Sigmoid colon (tissue), 7 donors: ENCODE data around the gene SGSM1. TPM values are rescaled to one million over a fixed set of nuclear protein-coding genes. Genes with fewer than 3 reads are reported as not detected.
A peak's percentile ranks its signal among the peaks of the same experiment; 100 is the strongest.

Source experiments
- DNase-seq: peaks from one replicate; pipeline ENCODE4 v3.0.0-alpha.2; 2019
- H3K27ac ChIP-seq, 4 donors: fragments of 200-600 bp; sonication (generic); one replicate each; pipeline ENCODE4 v1.5.1; 2016 to 2019; ENCODE audit warnings: mild to moderate bottlenecking in 1 of 4
- H3K27me3 ChIP-seq, 3 donors: fragments of 200-600 bp; sonication (generic); one replicate each; pipeline ENCODE4 v1.5.1; 2019; ENCODE audit warnings: mild to moderate bottlenecking in 1 of 3
- H3K36me3 ChIP-seq, 4 donors: fragments of 200-600 bp; sonication (generic); one replicate each; pipeline ENCODE4 v1.5.1; 2016 to 2019
- H3K4me1 ChIP-seq, 4 donors: fragments of 200-600 bp; sonication (generic); one replicate each; pipeline ENCODE4 v1.5.1; 2017 to 2019
- H3K4me3 ChIP-seq, 4 donors: fragments of 200-600 bp; sonication (generic); one replicate each; pipeline ENCODE4 v1.5.1; 2017 to 2019; ENCODE audit warnings: mild to moderate bottlenecking in 2 of 4, moderate library complexity in 1 of 4
- H3K9me3 ChIP-seq, 4 donors: fragments of 200-600 bp in 3 of 4; sonication (generic) in 3 of 4; one replicate each; pipeline versions ENCODE4 v1.5.1 to v1.6.1; 2013 to 2019
- EP300 ChIP-seq, 4 donors: sonication (generic); formaldehyde crosslinking; IDR thresholded peaks; one replicate each; pipeline ENCODE4 v1.6.1; 2017; ENCODE audit warnings: antibody characterized with exemption in 4 of 4
- POLR2A ChIP-seq, 2 donors: fragments of 450-650 bp; IDR thresholded peaks; one replicate each; pipeline ENCODE4 v1.6.1; 2016; ENCODE audit warnings: antibody characterized with exemption in 2 of 2, mild to moderate bottlenecking in 2 of 2, moderate library complexity in 2 of 2
- POLR2AphosphoS5 ChIP-seq, 4 donors: sonication (generic); formaldehyde crosslinking; IDR thresholded peaks; one replicate each; pipeline ENCODE4 v1.6.1; 2017; ENCODE audit warnings: antibody characterized with exemption in 4 of 4
- WGBS, 2 donors: extraction: QIAGEN DNeasy Blood & Tissue Kit; methylation state at CpG; one replicate each; pipeline ENCODE4 v1.1.7; 2013; 5-methylcytosine and 5-hydroxymethylcytosine counted together
- intact Hi-C: fragments of 100-400 bp; cut with DNase I; formaldehyde crosslinking; loops from one replicate; pipeline ENCODE4 v1.15.1; 2023
- polyA plus RNA-seq, 3 donors: library from polyadenylated mRNA; stranded (reverse); fragments of 200-250 nt; gene quantifications; one replicate each; pipeline ENCODE4 v1.2.3, GENCODE V29; 2013
- total RNA-seq, 4 donors: library from RNA; depleted of rRNA; stranded (reverse); fragments of >200 nt; gene quantifications; one replicate each; pipeline ENCODE4 v1.1.0, GENCODE V29; 2016
- TF ChIP-seq, protein P1 (sequence below), 4 experiments: fragments of 450-650 bp in 3 of 4; fragments of 200-600 bp in 1 of 4; IDR thresholded peaks; one replicate each; pipeline ENCODE4 v1.5.1; 2016 to 2019; ENCODE audit warnings: antibody characterized with exemption in 4 of 4, mild to moderate bottlenecking in 3 of 4, moderate library complexity in 2 of 4
- donor health status: healthy with polysubstance abuse.
- donor health status: Bipolar disorder and iron deficiency.
- donor health status: healthy.

Gene SGSM1
- total and polyA plus RNA-seq, 7 donors = 0.46 to 3.6 (median 2.3) TPM

DNA sequence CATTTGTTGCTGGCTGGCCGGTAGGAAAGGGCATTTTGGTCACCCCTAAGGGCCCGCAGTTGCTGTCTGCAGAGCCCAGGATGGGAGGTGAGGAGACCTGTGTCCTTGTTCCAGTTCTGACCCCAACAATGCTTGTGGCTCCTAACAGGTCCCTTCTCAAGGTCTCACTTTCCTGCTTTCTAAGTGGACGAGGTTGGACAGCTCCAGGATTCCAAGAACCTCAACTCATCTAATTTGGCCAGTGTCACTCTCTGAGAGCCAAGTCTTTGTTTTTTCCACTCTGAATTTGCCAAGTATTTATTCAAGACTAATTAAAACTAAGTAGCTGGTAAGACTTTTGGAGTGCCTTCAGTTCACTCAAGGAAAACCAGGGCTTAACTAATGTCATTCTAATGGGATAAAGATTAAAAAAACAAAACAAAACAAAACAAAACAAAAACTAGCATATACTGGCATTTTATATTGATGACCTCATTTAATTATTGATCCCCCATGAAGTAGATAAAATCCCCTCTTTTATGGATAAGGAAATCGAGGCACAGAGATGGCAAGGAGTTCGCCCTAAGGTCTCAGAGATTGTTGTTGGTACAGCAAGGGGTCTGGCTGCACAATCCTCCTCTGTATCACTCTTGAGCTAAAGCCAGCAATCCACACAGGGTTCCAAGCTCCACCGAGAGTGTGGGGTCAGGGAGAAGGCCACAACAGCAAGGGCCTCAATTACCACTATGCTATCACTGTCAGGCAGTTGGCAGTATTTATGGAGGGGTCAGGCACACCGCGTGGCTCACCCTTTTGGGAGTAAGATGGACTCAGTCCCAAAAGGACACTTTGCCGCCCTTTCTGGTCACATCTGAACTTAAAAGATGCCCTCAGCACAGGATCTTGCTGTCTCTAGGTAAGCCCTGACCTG is 8.1 kb downstream of the SGSM1 start:
- no peak for DNase-seq
- intact Hi-C loops = no loop called here
- H3K27ac ChIP-seq = no peak overlapping the region
- H3K4me3 ChIP-seq = no peak overlapping the region
- no peaks in the 10 kb centered on the region for H3K27me3 ChIP-seq
- H3K4me1 ChIP-seq = peaks cover 0 to 31% (median 13%) of the 10 kb centered on the region in 4 donors
- WGBS, 2 donors = 85 to 88% methylated on average over 9 of the region's 9 CpGs
- no peaks in the 10 kb centered on the region for H3K9me3 ChIP-seq
- H3K36me3 ChIP-seq = no peaks in the 10 kb centered on the region
- no peak for TF ChIP-seq EP300 (IDR thresholded peaks at IDR 0.05)
- TF ChIP-seq POLR2AphosphoS5 (IDR thresholded peaks at IDR 0.05) = no peak
- TF ChIP-seq POLR2A (IDR thresholded peaks at IDR 0.05) = no peak
- TF ChIP-seq, protein P1, sequence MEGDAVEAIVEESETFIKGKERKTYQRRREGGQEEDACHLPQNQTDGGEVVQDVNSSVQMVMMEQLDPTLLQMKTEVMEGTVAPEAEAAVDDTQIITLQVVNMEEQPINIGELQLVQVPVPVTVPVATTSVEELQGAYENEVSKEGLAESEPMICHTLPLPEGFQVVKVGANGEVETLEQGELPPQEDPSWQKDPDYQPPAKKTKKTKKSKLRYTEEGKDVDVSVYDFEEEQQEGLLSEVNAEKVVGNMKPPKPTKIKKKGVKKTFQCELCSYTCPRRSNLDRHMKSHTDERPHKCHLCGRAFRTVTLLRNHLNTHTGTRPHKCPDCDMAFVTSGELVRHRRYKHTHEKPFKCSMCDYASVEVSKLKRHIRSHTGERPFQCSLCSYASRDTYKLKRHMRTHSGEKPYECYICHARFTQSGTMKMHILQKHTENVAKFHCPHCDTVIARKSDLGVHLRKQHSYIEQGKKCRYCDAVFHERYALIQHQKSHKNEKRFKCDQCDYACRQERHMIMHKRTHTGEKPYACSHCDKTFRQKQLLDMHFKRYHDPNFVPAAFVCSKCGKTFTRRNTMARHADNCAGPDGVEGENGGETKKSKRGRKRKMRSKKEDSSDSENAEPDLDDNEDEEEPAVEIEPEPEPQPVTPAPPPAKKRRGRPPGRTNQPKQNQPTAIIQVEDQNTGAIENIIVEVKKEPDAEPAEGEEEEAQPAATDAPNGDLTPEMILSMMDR (IDR thresholded peaks at IDR 0.05) = no peak

DNA sequence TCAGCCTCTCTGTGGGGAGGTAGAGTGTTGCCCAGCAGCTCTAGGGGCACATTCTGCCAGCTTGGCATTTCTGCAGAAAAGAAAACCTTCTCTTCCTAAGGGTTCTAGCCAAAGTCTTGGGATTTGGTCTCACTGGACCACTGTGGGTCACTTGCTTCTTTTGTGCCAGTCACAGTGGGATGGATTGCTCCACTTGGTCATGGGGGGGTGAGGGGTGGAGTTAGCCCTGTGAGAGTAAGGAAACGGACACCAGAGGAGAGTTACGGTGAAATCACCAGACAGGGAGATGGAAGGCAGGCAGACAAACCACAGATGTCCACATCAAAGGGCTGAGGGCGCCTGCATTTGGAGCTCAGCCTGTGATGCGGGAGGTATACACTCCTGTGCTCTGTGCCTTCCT is 10.8 kb downstream of the SGSM1 start:
- Histone ChIP-seq H3K9me3 (no peaks in the 10 kb centered on the region), H3K4me1 (peaks cover 0 to 26% (median 14%) of the 10 kb centered on the region in 4 donors), H3K27ac (peak overlapping the region in 3 of 4 donors; percentile 3 to 67 (median 51)), H3K36me3 (no peaks in the 10 kb centered on the region), H3K27me3 (no peaks in the 10 kb centered on the region), H3K4me3 (no peak overlapping the region)
- DNase-seq = peak; percentile 89
- 65 to 84% methylated on average over 4 of the region's 4 CpGs for WGBS, 2 donors
- intact Hi-C loops = no loop called here
- TF ChIP-seq EP300 (IDR thresholded peaks at IDR 0.05) (peak in 1 of 4 donors; percentile 56), POLR2AphosphoS5 (IDR thresholded peaks at IDR 0.05) (peak; percentile 38 to 87 (median 74)), POLR2A (IDR thresholded peaks at IDR 0.05) (no peak)
- TF ChIP-seq, protein P1 (IDR thresholded peaks at IDR 0.05) = no peak

DNA sequence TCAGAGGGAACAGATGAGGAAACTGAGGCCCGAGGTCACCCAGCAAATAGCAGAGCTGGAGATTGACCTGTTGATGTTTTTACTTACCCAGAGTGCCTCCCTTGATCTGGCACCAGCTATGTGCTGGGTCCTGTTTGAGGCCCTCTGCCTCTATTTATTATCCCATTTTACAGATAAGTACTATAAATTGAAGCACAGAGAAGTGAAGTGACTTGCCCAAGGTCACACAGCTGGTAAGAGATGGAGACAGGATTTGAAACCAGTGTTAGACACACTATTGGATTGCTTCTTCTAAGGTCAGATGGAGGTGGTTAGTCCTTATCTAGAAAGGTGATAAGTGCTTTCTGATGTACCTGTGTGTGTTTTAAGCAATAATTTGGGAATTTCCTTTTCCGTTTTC is 13.5 kb downstream of the SGSM1 start:
- intact Hi-C loops = no loop called here
- no peak overlapping the region for H3K4me3 ChIP-seq
- H3K27ac ChIP-seq = peak overlapping the region in 2 of 4 donors; percentile 5 to 20
- H3K27me3 ChIP-seq = no peaks in the 10 kb centered on the region
- DNase-seq = no peak
- TF ChIP-seq, protein P1 (IDR thresholded peaks at IDR 0.05) = no peak
- TF ChIP-seq POLR2A (IDR thresholded peaks at IDR 0.05) (no peak), EP300 (IDR thresholded peaks at IDR 0.05) (no peak), POLR2AphosphoS5 (IDR thresholded peaks at IDR 0.05) (no peak)
- no peaks in the 10 kb centered on the region for H3K36me3 ChIP-seq
- whole genome bisulfite sequencing, 2 donors = 37 to 39% methylated on average over 2 of the region's 2 CpGs
- peaks cover 0 to 26% (median 14%) of the 10 kb centered on the region in 4 donors for H3K4me1 ChIP-seq
- no peaks in the 10 kb centered on the region for H3K9me3 ChIP-seq

DNA sequence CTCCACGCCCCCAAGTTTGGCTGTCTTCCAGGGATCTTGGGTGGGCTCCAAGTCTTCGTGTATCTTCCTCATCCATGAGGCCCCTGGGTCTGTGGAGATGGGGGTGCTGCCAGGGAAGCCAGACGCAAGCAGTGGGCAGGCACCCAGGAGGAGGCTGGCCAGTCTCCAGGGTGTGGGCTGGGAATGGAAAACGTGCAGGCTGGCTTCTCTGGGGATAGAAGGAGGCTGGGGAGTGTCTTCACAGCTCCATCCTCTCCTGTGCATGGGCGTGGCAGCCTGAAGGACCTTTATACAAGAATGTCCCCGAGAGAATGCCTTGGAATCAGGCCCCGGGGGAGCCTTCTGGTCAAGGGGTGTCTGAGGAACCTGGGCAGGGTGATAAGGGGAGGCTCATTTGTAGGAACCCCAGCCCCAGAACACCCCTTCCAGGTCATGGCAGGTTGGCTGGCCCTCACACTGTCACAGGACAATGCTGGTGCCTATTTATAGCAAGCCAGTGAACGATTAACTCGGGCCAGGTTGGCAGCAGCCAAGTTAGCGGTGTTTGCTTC is 14.0 kb downstream of the SGSM1 start:
- no peaks in the 10 kb centered on the region for H3K36me3 ChIP-seq
- peaks cover 0 to 26% (median 14%) of the 10 kb centered on the region in 4 donors for H3K4me1 ChIP-seq
- peak overlapping the region in 3 of 4 donors; percentile 5 to 31 (median 20) for H3K27ac ChIP-seq
- no peak overlapping the region for H3K4me3 ChIP-seq
- intact Hi-C loops = no loop called here
- no peak for TF ChIP-seq EP300 (IDR thresholded peaks at IDR 0.05)
- no peak for TF ChIP-seq POLR2A (IDR thresholded peaks at IDR 0.05)
- peak in 1 of 4 donors; percentile 17 for TF ChIP-seq POLR2AphosphoS5 (IDR thresholded peaks at IDR 0.05)
- TF ChIP-seq, protein P1 (IDR thresholded peaks at IDR 0.05) = no peak
- peak; percentile 85 for DNase-seq
- no peaks in the 10 kb centered on the region for H3K27me3 ChIP-seq
- WGBS, 2 donors = 6 to 41% methylated on average over 10 of the region's 10 CpGs
- no peaks in the 10 kb centered on the region for H3K9me3 ChIP-seq
